ENCODE results near the gene LDLRAD4.

GRCh38 chr18:13359210-13359609, 140.7 kb downstream of the LDLRAD4 start:
- TF ChIP-seq CTCF (conservative IDR thresholded peaks at IDR 0.05) (no peak), EZH2 (IDR thresholded peaks at IDR 0.05; ENCODE audit: low read depth) (no peak)

Data from PC-9 (cell line).